ENCODE results near the gene ORC2.
"Not testable (repeated sequence)": the region's sequence is repeated elsewhere in the genome, so short reads cannot be mapped to it uniquely, and the experiment has no call there.

Gene ORC2

DNA sequence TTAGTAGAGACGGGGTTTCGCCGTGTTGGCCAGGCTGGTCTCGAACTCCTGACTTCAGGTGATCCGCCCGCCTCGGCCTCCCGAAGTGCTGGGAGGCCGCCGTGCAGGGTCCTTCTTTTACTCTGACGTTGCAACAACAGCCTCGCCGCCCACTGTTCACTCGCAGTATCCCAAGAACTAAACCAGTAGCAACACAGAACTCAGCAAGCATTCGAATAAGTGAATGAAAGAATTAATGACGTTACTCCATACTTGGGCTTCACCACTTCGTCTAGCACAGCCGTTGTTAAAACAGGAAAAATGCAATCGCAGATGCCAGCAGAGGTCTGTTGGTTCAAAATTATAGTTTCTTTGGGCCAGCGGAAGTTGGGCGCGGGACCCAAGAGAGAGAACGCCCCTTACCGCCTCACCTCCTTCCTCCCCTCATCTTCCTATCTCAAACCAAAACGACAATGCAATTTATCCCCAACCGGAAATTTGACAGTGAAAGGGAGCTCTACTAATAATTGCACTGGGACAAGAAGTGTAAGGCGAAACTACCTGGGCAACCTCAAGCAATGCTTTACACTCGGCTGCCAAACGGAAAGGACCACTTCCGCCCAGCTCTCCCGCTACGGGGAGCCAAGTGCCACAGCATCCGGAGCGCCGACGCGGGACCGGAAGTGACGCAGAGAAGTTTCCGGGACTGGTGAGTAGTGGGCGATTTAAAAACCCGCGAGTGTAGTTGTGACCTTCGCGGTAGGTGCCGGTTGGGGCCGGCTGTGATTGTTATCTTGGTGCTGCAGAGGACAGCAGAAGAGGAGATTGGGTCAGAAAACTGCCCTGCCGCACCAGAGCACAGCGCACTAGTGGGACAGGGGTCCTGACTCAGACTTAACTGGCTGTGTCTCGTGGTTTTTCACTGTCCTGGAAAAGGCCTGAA, 74.5 kb downstream of the ORC2 start, which contains the start of the genes NIF3L1 and PPIL3:
TSS of gene NIF3L1 (plus strand) at position 668 of the 922 bp plus-strand sequence. CDS start 2,573 bp downstream, outside the sequence.
TSS of gene PPIL3 (minus strand) at position 374 of the 922 bp plus-strand sequence. CDS start 1,462 bp downstream, outside the sequence.
- CTCF ChIA-PET: interaction anchor here (0.8 kb wide), 1 partner anchor 18 kb away, joined by 3 read pairs; no protein-coding TSS in a partner anchor
- POLR2A ChIA-PET (ENCODE audit: low non-redundant PET): interaction anchor here (0.6 to 1.2 kb wide), 2 partner anchors 25 to 260 kb away, joined by 4 to 6 read pairs; partner anchors contain the start of gene CLK1
- TF ChIP-seq, protein P1, sequence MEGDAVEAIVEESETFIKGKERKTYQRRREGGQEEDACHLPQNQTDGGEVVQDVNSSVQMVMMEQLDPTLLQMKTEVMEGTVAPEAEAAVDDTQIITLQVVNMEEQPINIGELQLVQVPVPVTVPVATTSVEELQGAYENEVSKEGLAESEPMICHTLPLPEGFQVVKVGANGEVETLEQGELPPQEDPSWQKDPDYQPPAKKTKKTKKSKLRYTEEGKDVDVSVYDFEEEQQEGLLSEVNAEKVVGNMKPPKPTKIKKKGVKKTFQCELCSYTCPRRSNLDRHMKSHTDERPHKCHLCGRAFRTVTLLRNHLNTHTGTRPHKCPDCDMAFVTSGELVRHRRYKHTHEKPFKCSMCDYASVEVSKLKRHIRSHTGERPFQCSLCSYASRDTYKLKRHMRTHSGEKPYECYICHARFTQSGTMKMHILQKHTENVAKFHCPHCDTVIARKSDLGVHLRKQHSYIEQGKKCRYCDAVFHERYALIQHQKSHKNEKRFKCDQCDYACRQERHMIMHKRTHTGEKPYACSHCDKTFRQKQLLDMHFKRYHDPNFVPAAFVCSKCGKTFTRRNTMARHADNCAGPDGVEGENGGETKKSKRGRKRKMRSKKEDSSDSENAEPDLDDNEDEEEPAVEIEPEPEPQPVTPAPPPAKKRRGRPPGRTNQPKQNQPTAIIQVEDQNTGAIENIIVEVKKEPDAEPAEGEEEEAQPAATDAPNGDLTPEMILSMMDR (conservative IDR thresholded peaks at IDR 0.05; ENCODE audit: low read depth): no peak
- peak within 1 kb of the TSS; percentile 99 for H3K27ac ChIP-seq
- peak; percentile 91 for DNase-seq (ENCODE audit: low spot score)

DNA sequence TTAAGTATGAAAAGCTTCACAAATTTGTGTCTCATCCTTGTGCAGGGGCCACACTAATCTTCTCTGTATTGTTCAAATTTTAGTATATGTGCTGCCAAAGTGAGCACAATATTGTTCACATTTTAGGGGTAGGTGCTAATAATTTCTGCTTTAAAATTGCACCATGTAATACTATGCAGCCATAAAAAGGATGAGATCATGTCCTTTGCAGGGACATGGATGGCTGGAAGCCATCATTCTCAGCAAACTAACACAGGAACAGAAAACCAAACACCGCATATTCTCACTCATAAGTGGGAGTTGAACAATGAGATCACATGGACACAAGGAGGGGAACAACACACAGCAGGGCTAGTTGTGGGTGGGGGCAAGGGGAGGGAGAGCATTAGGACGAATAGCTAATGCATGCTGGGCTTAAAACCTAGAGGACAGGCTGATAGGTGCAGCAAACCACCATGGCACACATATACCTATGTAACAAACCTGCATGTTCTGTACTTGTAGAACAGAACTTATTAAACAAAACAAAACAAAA, 81.7 kb downstream of the ORC2 start:
- POLR2A ChIA-PET (ENCODE audit: low non-redundant PET); H3K27ac ChIP-seq; DNase-seq (ENCODE audit: low spot score); CTCF ChIA-PET: not testable (repeated sequence)

DNA sequence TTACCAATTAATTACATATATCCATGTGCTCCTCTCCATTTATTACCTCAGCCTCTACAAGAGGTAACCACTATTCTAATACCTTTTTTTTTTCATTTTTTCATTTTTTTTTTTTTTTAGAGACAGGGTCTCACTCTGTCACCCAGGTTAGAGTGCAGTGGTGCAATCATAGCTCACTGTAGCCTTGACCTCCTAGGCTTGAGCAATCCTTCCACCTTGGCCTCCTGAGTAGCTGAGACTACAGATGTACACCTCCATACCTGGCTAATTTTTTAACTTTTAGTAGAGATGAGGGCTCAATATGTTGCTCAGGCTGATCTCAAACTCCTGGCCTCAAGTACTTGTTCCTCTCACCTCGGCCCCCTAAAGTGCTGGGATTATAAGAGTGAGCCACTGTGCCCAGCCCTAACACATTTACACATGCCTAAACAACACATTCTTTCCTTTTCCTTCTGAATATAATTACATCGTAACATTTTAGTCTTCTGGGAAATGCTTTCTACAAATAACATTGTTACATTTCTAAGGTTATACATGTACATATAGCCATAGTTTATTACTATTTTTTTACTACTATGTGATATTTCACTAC, 85.1 kb downstream of the ORC2 start:
- no peak for DNase-seq (ENCODE audit: low spot score)
- POLR2A ChIA-PET (ENCODE audit: low non-redundant PET): interaction anchor here (0.6 to 0.7 kb wide), 2 partner anchors 9 to 14 kb away, joined by 3 to 4 read pairs; partner anchors contain the start of gene CLK1
- no peak overlapping the region for H3K27ac ChIP-seq
- CTCF ChIA-PET: interaction anchor here (0.5 kb wide), 1 partner anchor 75 kb away, joined by 3 read pairs; no protein-coding TSS in a partner anchor
- TF ChIP-seq, protein P1 (conservative IDR thresholded peaks at IDR 0.05; ENCODE audit: low read depth): no peak

DNA sequence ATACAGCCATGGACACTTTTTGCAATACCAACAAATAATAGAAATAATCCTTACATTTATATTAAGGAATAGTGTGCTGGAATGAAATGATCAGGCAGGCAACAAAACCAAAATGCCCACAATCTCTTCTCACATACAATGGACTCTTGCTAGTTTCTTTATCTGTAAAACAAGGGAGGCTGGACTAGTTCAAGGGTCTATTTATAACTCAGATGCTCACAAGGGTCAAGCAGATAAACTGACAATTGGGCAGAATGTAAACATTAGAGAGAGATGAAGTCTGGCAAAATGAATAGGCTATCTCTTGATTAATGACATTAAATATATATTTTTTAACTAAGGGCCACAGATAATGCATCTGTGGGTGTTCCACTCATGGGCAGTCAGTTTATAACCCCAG, 86.0 kb downstream of the ORC2 start:
- ChIA-PET POLR2A (ENCODE audit: low non-redundant PET) (no interaction called here), CTCF (interaction anchor here (0.5 kb wide), 1 partner anchor 76 kb away, joined by 3 read pairs; no protein-coding TSS in a partner anchor)
- no peak for DNase-seq (ENCODE audit: low spot score)
- TF ChIP-seq, protein P1 (conservative IDR thresholded peaks at IDR 0.05; ENCODE audit: low read depth): no peak
- no peak overlapping the region for H3K27ac ChIP-seq

DNA sequence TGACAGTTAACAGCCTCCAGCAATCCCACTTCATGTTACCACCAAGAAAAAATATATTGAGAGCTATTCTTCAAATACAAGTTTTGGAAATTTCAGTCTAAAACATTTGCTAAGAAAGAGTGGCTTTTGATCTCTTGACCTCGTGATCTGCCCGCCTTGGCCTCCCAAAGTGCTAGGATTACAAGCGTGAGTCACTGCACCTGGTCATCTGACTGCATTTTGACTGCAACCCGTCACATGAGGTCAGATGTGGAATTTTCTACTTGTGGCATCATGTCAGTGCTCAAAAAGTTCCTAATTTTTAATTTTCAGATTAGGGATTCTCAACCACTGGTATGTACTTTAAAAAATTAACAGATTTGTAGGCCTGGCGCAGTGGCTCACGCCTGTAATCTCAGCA, 89.9 kb downstream of the ORC2 start:
- no peak overlapping the region for H3K27ac ChIP-seq
- POLR2A ChIA-PET (ENCODE audit: low non-redundant PET): no interaction called here
- DNase-seq (ENCODE audit: low spot score): no peak
- CTCF ChIA-PET: no interaction called here
- TF ChIP-seq, protein P1 (conservative IDR thresholded peaks at IDR 0.05; ENCODE audit: low read depth): no peak

DNA sequence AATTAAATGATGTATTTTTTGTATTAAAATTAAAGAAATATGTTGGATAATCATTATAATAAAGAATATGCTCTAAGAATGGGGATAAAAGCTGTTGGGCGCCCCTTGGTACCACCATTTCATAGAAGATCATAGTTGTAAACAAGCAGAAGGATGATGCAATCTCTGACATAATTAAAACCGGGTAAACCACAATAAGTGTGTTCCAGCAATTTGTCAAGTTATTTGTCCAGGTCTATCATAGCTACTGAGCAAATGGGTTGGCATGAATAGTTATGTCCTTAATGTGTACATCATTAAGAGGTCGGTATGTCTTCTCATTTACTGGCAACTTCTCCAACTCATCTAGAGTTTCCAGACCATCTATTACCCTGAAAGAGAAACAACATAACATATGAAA, 92.3 kb downstream of the ORC2 start:
- H3K27ac ChIP-seq: no peak overlapping the region
- no peak for DNase-seq (ENCODE audit: low spot score)
- POLR2A ChIA-PET (ENCODE audit: low non-redundant PET): no interaction called here
- TF ChIP-seq, protein P1 (conservative IDR thresholded peaks at IDR 0.05; ENCODE audit: low read depth): no peak
- CTCF ChIA-PET: interaction anchor here (0.6 kb wide), 1 partner anchor 140 kb away, joined by 3 read pairs; no protein-coding TSS in a partner anchor
